ENCODE results near the gene THSD7A. TPM values are rescaled to one million over a fixed set of nuclear protein-coding genes. Genes with fewer than 3 reads are reported as not detected.
"Not testable (repeated sequence)": the region's sequence is repeated elsewhere in the genome, so short reads cannot be mapped to it uniquely, and the experiment has no call there.

The THSD7A gene
- total RNA-seq, 1 experiment from 2014 or later: 5.9 TPM

DNA sequence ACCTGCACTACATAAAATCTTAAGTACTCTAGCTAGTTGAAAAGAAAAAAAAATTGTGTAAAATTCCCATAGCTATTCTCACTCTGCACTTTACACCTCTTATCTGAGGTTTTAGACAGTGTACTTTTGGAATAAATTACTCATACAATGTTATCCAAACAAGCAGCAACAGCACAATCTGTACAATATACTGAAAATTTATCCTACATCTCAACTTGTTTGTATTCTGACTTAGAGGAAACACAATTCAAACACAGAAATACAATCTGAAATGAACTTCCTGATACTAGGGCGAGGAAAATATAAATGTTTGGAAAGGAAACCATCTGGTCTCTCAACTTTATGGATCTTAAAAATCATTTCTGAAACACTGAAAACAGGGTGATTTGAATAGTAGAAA lies 381.7 kb downstream of the THSD7A start:
- TF ChIP-seq, protein P1, sequence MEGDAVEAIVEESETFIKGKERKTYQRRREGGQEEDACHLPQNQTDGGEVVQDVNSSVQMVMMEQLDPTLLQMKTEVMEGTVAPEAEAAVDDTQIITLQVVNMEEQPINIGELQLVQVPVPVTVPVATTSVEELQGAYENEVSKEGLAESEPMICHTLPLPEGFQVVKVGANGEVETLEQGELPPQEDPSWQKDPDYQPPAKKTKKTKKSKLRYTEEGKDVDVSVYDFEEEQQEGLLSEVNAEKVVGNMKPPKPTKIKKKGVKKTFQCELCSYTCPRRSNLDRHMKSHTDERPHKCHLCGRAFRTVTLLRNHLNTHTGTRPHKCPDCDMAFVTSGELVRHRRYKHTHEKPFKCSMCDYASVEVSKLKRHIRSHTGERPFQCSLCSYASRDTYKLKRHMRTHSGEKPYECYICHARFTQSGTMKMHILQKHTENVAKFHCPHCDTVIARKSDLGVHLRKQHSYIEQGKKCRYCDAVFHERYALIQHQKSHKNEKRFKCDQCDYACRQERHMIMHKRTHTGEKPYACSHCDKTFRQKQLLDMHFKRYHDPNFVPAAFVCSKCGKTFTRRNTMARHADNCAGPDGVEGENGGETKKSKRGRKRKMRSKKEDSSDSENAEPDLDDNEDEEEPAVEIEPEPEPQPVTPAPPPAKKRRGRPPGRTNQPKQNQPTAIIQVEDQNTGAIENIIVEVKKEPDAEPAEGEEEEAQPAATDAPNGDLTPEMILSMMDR (IDR thresholded peaks at IDR 0.05; ENCODE audit: unreplicated experiment): no peak
- DNase-seq: no peak
- H3K36me3 Mint-ChIP-seq (ENCODE audit: insufficient read depth, unreplicated experiment): no peaks in the 10 kb centered on the region
- peaks cover 7% of the 10 kb centered on the region for H3K4me1 Mint-ChIP-seq (ENCODE audit: low read depth, unreplicated experiment)
- intact Hi-C loops (cut with micrococcal nuclease; ENCODE audit: unreplicated experiment): no loop called here
- H3K4me3 Mint-ChIP-seq (ENCODE audit: low read depth, unreplicated experiment): no peak overlapping the region
- CTCF ChIA-PET: no interaction called here
- no peak overlapping the region for H3K27ac Mint-ChIP-seq (ENCODE audit: unreplicated experiment)
- no peaks in the 10 kb centered on the region for H3K27me3 Mint-ChIP-seq (ENCODE audit: unreplicated experiment)
- no TSS peak for BruUV-seq (replicated peaks)
- peaks cover 4% of the 10 kb centered on the region for H3K9me3 Mint-ChIP-seq (ENCODE audit: low read depth, unreplicated experiment)

GRCh38 chr7:11449316-11449715 lies 382.7 kb downstream of the THSD7A start:
- intact Hi-C loops (cut with micrococcal nuclease; ENCODE audit: unreplicated experiment): no loop called here
- Mint-ChIP-seq H3K4me1 (ENCODE audit: low read depth, unreplicated experiment) (peaks cover 7% of the 10 kb centered on the region), H3K27ac (ENCODE audit: unreplicated experiment) (no peak overlapping the region), H3K4me3 (ENCODE audit: low read depth, unreplicated experiment) (no peak overlapping the region), H3K27me3 (ENCODE audit: unreplicated experiment) (no peaks in the 10 kb centered on the region), H3K9me3 (ENCODE audit: low read depth, unreplicated experiment) (peaks cover 4% of the 10 kb centered on the region), H3K36me3 (ENCODE audit: insufficient read depth, unreplicated experiment) (no peaks in the 10 kb centered on the region)
- BruUV-seq (replicated peaks): no TSS peak
- CTCF ChIA-PET: no interaction called here
- no peak for DNase-seq
- TF ChIP-seq, protein P1 (IDR thresholded peaks at IDR 0.05; ENCODE audit: unreplicated experiment): no peak

DNA sequence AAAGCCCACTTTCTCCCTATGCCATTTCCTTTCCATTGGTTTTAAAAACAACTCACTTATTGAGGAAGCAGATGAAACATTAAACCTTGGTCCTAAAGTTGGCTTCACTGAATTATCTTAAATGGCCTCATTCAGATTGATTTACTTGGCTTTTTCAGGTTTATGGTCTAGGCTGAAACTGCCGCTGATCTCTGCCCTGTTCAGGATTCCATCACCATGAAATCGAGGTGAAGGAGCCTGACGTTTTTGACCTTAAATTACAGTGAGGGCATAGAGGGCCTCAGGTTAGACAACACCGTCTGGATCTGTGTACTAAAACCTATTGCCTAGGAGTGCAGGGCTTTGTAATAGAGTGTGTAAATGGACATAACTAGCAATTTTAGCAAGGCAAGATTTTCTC lies 383.7 kb downstream of the THSD7A start:
- Mint-ChIP-seq H3K36me3 (ENCODE audit: insufficient read depth, unreplicated experiment) (no peaks in the 10 kb centered on the region), H3K9me3 (ENCODE audit: low read depth, unreplicated experiment) (peaks cover 4% of the 10 kb centered on the region), H3K27me3 (ENCODE audit: unreplicated experiment) (no peaks in the 10 kb centered on the region), H3K4me3 (ENCODE audit: low read depth, unreplicated experiment) (no peak overlapping the region), H3K4me1 (ENCODE audit: low read depth, unreplicated experiment) (peaks cover 7% of the 10 kb centered on the region), H3K27ac (ENCODE audit: unreplicated experiment) (no peak overlapping the region)
- CTCF ChIA-PET: no interaction called here
- BruUV-seq (replicated peaks): no TSS peak
- intact Hi-C loops (cut with micrococcal nuclease; ENCODE audit: unreplicated experiment): no loop called here
- no peak for DNase-seq
- TF ChIP-seq, protein P1 (IDR thresholded peaks at IDR 0.05; ENCODE audit: unreplicated experiment): no peak

GRCh38 chr7:11447106-11447505 lies 384.9 kb downstream of the THSD7A start:
- no peaks in the 10 kb centered on the region for H3K36me3 Mint-ChIP-seq (ENCODE audit: insufficient read depth, unreplicated experiment)
- CTCF ChIA-PET: no interaction called here
- BruUV-seq (replicated peaks): no TSS peak

DNA sequence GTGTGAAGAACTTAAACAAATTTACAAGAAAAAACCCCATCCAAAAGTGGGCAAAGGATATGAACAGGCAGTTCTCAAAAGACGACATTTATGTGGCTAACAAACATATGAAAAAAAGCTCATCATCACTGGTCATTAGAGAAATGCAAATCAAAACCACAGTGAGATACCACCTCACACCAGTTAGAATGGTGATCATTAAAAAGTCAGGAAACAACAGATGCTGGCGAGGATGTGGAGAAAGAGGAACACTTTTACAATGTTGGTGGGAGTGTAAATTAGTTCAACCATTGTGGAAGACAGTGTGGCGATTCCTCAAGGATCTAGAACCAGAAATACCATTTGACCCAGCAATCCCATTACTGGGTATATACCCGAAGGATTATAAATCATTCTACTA lies 388.1 kb downstream of the THSD7A start:
- DNase-seq; BruUV-seq (replicated peaks); CTCF ChIA-PET; intact Hi-C loops (cut with micrococcal nuclease; ENCODE audit: unreplicated experiment); H3K27ac Mint-ChIP-seq (ENCODE audit: unreplicated experiment); H3K4me3 Mint-ChIP-seq (ENCODE audit: low read depth, unreplicated experiment); H3K4me1 Mint-ChIP-seq (ENCODE audit: low read depth, unreplicated experiment); H3K27me3 Mint-ChIP-seq (ENCODE audit: unreplicated experiment); H3K36me3 Mint-ChIP-seq (ENCODE audit: insufficient read depth, unreplicated experiment); H3K9me3 Mint-ChIP-seq (ENCODE audit: low read depth, unreplicated experiment): not testable (repeated sequence)

More at GRCh38 chr7:11447106-11447505, 384.9 kb downstream of the THSD7A start:
- no peak for DNase-seq
- Mint-ChIP-seq H3K4me1 (ENCODE audit: low read depth, unreplicated experiment) (peaks cover 7% of the 10 kb centered on the region), H3K9me3 (ENCODE audit: low read depth, unreplicated experiment) (peaks cover 4% of the 10 kb centered on the region), H3K4me3 (ENCODE audit: low read depth, unreplicated experiment) (no peak overlapping the region), H3K27me3 (ENCODE audit: unreplicated experiment) (no peaks in the 10 kb centered on the region), H3K27ac (ENCODE audit: unreplicated experiment) (no peak overlapping the region)
- TF ChIP-seq, protein P1 (IDR thresholded peaks at IDR 0.05; ENCODE audit: unreplicated experiment): no peak
- intact Hi-C loops (cut with micrococcal nuclease; ENCODE audit: unreplicated experiment): no loop called here

Measured in Calu3 (cell line).